GM20000 (cell line): ENCODE measurements around the gene RAB6B.
A peak's percentile ranks its signal among the peaks of the same experiment; 100 is the strongest.

ENCODE experiments used
- DNase-seq: peaks from one replicate; pipeline ENCODE4 v3.0.0; 2012; ENCODE audit warnings: low spot score
- TF ChIP-seq, protein P1 (sequence below): IDR thresholded peaks from 2 replicates; pipeline ENCODE4 v1.5.1; 2012; ENCODE audit warnings: mild to moderate bottlenecking, control low read depth; ENCODE audit errors: extremely low read depth, missing control alignments

RAB6B gene

DNA sequence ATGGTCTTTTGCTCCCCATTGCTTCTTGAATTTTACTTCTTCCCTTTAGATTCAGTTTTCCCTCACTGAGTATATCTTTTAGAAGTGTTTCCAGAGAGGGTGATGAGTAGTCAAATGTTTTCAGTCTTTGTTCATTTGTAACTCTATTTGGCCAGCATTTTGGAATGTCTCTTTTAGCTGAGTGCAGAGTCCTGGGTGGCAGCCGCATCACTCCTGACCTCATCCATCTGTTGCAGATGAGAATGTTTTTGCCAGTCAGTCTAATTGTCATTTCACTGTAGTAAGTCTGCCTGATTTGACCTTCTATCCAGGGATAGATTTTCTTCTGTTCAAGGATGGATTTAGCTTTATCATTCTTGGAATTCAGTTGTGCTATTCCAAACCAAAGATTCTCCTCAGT is 82.8 kb downstream of the RAB6B start:
- TF ChIP-seq, protein P1, sequence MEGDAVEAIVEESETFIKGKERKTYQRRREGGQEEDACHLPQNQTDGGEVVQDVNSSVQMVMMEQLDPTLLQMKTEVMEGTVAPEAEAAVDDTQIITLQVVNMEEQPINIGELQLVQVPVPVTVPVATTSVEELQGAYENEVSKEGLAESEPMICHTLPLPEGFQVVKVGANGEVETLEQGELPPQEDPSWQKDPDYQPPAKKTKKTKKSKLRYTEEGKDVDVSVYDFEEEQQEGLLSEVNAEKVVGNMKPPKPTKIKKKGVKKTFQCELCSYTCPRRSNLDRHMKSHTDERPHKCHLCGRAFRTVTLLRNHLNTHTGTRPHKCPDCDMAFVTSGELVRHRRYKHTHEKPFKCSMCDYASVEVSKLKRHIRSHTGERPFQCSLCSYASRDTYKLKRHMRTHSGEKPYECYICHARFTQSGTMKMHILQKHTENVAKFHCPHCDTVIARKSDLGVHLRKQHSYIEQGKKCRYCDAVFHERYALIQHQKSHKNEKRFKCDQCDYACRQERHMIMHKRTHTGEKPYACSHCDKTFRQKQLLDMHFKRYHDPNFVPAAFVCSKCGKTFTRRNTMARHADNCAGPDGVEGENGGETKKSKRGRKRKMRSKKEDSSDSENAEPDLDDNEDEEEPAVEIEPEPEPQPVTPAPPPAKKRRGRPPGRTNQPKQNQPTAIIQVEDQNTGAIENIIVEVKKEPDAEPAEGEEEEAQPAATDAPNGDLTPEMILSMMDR: no peak
- no peak for DNase-seq

DNA sequence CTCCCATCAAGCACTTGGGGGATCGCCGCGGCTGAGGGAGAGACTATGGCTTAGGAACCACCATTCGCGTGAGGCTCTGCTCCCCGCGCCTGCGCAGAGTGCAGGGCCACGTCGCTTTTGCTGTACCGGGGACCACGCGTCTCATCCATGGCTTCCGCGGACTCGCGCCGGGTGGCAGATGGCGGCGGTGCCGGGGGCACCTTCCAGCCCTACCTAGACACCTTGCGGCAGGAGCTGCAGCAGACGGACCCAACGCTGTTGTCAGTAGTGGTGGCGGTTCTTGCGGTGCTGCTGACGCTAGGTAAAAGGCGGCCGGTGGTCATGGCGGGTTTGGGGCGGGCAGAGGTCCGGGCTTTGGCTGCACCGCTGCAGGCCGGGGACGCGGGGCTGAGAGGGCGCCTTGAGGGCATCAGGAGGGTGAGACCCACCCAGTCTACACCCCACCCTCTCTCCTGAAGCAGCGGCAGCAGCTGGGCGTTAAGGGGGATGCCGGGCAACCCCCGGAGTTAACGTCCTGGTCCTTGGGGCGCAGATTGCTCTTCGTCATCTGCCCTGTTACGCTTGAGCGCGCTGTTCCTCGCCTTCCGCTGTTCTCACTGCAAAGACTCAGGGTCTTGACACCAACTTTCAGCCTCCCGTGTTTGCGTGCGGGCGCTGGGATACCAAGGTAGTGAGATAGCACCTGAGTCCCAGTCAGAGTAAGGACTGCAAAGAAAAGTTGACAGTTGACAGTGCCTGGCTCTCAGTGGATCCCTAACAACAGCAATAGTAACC is 89.8 kb downstream of the RAB6B start, which contains the start of gene SRPRB:
SRPRB (plus strand) TSS at position 114 of the 774 bp plus-strand sequence; CDS start at position 148, 34 bp downstream.
- TF ChIP-seq, protein P1: no peak
- DNase-seq: peak; percentile 96

DNA sequence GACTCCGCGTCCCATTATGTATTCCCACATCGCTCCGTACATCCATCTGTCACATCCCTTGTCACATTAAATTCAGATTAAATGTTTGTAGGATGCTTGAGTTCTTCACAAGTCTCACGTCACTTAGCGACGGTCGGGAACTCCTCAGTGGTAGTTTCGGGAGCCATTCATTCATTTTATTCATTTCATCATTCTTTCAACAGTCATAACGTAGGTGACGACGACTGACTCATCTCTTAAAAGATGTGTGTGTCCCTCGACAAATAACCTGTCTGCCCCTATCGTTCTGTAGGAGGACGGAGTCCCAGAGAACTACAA is 90.3 kb downstream of the RAB6B start:
- no peak for DNase-seq
- TF ChIP-seq, protein P1: no peak

DNA sequence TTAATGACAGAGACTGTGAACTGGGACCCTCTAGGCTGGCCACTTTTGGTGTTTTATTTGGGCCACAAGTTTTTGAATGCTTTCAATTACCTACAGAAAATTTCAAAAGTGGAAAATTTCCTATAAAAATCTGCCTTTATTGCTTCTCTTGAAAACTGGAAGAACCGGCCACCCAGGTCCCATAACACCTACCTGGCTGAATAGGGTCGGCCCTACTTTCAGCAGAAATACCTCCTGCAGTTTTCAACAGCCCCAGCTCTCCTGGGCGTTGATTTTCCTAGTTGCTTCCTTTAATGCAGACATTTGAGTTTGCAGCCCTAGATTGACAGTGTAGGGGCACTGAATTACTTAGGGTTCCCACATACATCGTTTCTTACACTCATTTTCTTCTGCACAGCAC is 90.8 kb downstream of the RAB6B start:
- no peak for DNase-seq
- TF ChIP-seq, protein P1: no peak

DNA sequence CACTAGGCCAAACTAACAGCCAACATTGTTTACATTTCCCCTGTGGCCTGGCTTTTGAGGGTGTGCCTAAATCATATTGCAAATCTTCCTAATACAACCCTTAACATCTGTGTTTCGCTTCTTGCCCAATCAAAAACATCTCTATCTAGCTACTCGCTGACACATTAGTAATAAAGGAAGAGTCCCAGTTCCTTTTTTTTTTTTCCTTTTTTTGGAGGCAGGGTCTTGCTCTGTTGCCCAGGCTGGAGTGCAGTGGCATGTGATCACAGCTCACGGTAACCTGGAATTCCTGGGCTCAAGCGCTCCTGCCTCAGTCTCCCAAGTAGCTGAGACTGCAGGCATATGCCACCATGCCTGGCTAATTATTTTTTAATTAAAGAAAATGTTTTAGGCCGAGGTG is 92.2 kb downstream of the RAB6B start:
- no peak for DNase-seq
- TF ChIP-seq, protein P1: no peak

DNA sequence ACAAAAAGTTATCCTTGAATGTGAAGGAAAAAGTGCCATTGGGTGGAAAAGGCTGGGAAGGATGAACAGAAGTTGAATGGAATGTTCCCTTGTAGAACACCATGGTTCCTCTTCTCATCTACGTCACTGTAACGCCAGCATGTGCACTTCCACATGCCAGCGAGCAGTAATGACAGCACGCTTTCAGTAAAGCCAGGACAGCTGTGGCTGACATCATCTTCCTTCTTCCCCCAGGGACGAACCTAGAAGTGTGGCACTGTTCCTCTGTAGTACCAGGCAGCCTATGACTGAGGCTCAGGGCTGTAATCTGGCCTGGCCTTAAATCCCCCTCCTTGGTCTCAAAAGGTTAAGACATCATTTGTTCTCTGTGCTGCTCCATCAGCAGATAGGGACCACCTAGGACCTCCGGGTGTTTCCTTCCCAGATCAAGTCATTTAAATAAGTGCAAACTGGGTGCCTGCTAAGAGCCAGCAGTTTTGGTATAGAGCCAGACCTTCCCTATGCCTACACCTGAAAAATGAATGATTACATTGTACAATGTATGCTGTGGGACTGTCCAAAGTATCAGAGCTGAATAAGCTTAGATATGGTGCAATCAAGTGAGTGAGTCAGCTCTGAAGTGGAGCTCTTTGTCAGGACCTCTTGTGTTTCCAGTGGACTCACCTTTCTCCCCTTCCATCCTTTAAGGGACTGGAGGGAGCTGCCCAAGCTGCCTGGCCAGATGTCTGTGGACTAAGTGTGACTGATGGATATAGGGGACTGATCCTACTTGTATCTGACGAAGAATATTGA is 95.7 kb downstream of the RAB6B start:
- TF ChIP-seq, protein P1: no peak
- no peak for DNase-seq

DNA sequence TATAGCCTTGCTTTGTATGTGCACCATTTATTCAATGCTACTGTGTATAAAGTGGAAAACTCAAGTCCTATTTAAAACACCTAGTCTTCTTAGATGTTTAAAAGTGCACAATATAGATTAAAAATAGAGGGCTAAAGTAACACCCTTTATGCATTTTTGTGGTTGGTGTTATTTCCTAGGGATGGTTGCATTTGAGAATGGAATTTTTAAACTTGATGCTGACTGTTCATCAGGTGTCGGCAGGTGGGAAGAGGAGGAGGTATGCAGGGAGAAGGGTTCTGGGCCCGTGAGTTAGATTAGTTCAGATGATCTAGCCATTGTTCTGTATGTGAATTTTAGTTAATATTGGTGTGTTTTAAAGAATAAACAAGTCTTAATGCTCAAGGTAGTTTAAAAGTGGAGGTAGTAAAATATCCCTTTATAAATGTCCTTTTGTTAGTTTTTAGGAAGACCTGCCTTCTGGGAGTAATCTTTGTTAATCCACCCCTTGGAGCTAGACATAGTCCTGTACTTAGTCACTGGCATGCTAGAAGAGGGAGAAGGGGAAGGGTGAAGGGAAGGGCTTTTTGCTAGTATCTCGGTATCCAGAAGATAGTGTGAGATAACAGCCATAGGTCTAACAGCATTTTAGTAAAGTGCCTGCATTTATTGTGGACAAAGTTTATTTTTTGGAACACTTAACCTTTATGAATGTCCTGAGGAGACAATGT is 98.1 kb downstream of the RAB6B start:
- TF ChIP-seq, protein P1: no peak
- no peak for DNase-seq
